Uterus (tissue), 2 donors: ENCODE measurements around the gene CIZ1.
"Not testable (repeated sequence)": the region's sequence is repeated elsewhere in the genome, so short reads cannot be mapped to it uniquely, and the experiment has no call there.

ENCODE experiments used
- CTCF ChIP-seq, 4 experiments: fragments of 200-600 bp in 2 of 4; fragments of 450-650 bp in 2 of 4; sonication (generic) in 2 of 4; IDR thresholded peaks; one replicate each; pipeline ENCODE4 v1.5.1; 2016 to 2019; ENCODE audit warnings: antibody characterized with exemption in 4 of 4, mild to moderate bottlenecking in 2 of 4, moderate library complexity in 1 of 4
- POLR2A ChIP-seq, 2 donors: fragments of 450-650 bp; IDR thresholded peaks; one replicate each; pipeline ENCODE4 v1.6.1; 2016; ENCODE audit warnings: antibody characterized with exemption in 2 of 2, mild to moderate bottlenecking in 1 of 2, moderate library complexity in 1 of 2

GRCh38 chr9:128129976-128130590 lies 61.3 kb downstream of the CIZ1 start:
- peak in 3 of 4 experiments; percentile 25 to 48 (median 35) for TF ChIP-seq CTCF (IDR thresholded peaks at IDR 0.05)
- not testable (repeated sequence) for TF ChIP-seq POLR2A (IDR thresholded peaks at IDR 0.05)
